ENCODE measurements around the gene MAN2A2.
"Not testable (repeated sequence)": the region's sequence is repeated elsewhere in the genome, so short reads cannot be mapped to it uniquely, and the experiment has no call there.

MAN2A2 gene

GRCh38 chr15:90871139-90871715 lies 31.9 kb upstream of the MAN2A2 start:
- DNase-seq (ENCODE audit: low spot score) = no peak

GRCh38 chr15:90871716-90872485 lies 31.2 kb upstream of the MAN2A2 start:
- no peak for DNase-seq (ENCODE audit: low spot score)

- DNase-seq (ENCODE audit: low spot score) = no peak
Observed at GRCh38 chr15:90872486-90873184, 30.5 kb upstream of the MAN2A2 start.

GRCh38 chr15:90873488-90873997 lies 29.6 kb upstream of the MAN2A2 start:
- no peak for DNase-seq (ENCODE audit: low spot score)

GRCh38 chr15:90873998-90874605 lies 29.0 kb upstream of the MAN2A2 start:
- peak; percentile 97 for DNase-seq (ENCODE audit: low spot score)

GRCh38 chr15:90874986-90875385 lies 28.1 kb upstream of the MAN2A2 start:
- DNase-seq (ENCODE audit: low spot score) = not testable (repeated sequence)

GRCh38 chr15:90875549-90875981 lies 27.5 kb upstream of the MAN2A2 start:
- DNase-seq (ENCODE audit: low spot score) = no peak

GRCh38 chr15:90876046-90876445 lies 27.1 kb upstream of the MAN2A2 start:
- DNase-seq (ENCODE audit: low spot score) = no peak

GRCh38 chr15:90876512-90877170 lies 26.5 kb upstream of the MAN2A2 start:
- DNase-seq (ENCODE audit: low spot score) = no peak

GRCh38 chr15:90877315-90877714 lies 25.8 kb upstream of the MAN2A2 start:
- no peak for DNase-seq (ENCODE audit: low spot score)

- no peak for DNase-seq (ENCODE audit: low spot score)
Observed at GRCh38 chr15:90877996-90878395, 25.1 kb upstream of the MAN2A2 start.

GRCh38 chr15:90878660-90879059 lies 24.4 kb upstream of the MAN2A2 start:
- no peak for DNase-seq (ENCODE audit: low spot score)

- no peak for DNase-seq (ENCODE audit: low spot score)
Observed at GRCh38 chr15:90879730-90880366, 23.3 kb upstream of the MAN2A2 start.

- DNase-seq (ENCODE audit: low spot score) = no peak
Observed at GRCh38 chr15:90880381-90881145, 22.5 kb upstream of the MAN2A2 start.

GRCh38 chr15:90881181-90881977 lies 21.7 kb upstream of the MAN2A2 start:
- DNase-seq (ENCODE audit: low spot score) = no peak

GRCh38 chr15:90881978-90882721 lies 21.0 kb upstream of the MAN2A2 start:
- DNase-seq (ENCODE audit: low spot score) = no peak

- DNase-seq (ENCODE audit: low spot score) = no peak
Observed at GRCh38 chr15:90882781-90883525, 20.1 kb upstream of the MAN2A2 start.

GRCh38 chr15:90883526-90883975 lies 19.6 kb upstream of the MAN2A2 start:
- no peak for DNase-seq (ENCODE audit: low spot score)

Measured in HuH-7.5 (cell line).